ENCODE data around the gene DUSP12.

Gene DUSP12

DNA sequence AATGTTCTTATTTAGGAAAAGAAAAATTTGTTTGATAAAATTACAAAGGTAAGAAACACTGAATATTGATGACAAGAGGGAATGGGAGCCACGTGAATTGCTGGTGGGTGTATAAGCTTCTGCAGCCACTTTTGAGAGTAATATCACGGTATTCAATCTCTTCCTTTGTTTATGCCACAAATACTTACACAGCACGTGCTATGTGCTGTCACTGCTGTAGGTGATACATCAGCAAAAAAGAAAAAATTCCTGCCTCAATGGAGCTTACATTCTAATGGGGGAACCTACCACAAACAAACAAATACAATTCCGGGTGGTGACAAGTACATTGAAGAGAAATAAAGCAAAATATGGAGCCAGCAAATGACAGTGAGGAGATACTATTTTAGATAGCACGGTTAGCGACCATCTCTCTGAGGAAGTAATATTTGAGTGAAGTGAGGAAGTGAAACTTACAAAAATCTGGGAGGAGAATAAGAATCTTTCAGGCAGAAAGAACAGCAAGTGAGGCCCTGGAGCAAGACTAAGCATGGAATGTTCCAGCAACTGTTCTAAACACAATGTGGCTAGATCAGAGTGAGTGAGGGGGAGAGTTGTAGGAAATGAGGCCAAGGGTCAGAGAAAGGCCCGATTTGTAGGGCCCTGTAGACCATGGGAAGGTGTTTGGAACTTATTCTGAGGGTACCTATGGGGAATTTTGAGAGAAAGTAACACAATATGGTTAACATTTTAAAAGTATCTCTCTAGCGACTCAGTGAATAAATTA, 30.8 kb upstream of the DUSP12 start:
- Histone ChIP-seq H2BK5ac (ENCODE audit: low read length) (no peak overlapping the region), H4K91ac (ENCODE audit: low read depth, low read length, poor library complexity) (no peak overlapping the region), H3K79me1 (ENCODE audit: low read depth, low read length) (no peaks in the 10 kb centered on the region), H3K9me3 (replicated peaks in 1 of 2; ENCODE audit: control insufficient read depth in 2 of 2, insufficient read depth in 1 of 2, low read depth in 1 of 2, low read length in 2 of 2) (no peaks in the 10 kb centered on the region), H3K18ac (ENCODE audit: low read length) (no peak overlapping the region), H3K27ac (replicated peaks; ENCODE audit: low read length) (no peak overlapping the region), H3K23ac (ENCODE audit: low read depth, low read length, poor library complexity) (no peak overlapping the region), H3K27me3 (ENCODE audit: control insufficient read depth in 3 of 3, insufficient read depth in 3 of 3, low read depth in 1 of 3, low read length in 3 of 3) (peaks cover 0 to 41% (median 2%) of the 10 kb centered on the region in 3 experiments), H3K14ac (ENCODE audit: low read length) (no peak overlapping the region), H4K8ac (ENCODE audit: low read depth, low read length) (no peak overlapping the region), H2AK5ac (ENCODE audit: low read depth, low read length) (no peak overlapping the region), H3K4me2 (ENCODE audit: insufficient read depth, low read length, poor library complexity, severe bottlenecking) (no peak overlapping the region), H3K4me3 (ENCODE audit: low read length in 2 of 2) (no peak overlapping the region), H2BK15ac (ENCODE audit: low read length) (no peak overlapping the region), H3K36me3 (replicated peaks in 1 of 2; ENCODE audit: control insufficient read depth in 2 of 2, insufficient read depth in 2 of 2, low read length in 2 of 2) (no peaks in the 10 kb centered on the region), H2BK12ac (ENCODE audit: low read length) (no peak overlapping the region), H3K9ac (ENCODE audit: low read depth, low read length, poor library complexity) (no peak overlapping the region), H2AFZ (ENCODE audit: low read length) (no peak overlapping the region), H3K4me1 (ENCODE audit: control insufficient read depth in 2 of 2, insufficient read depth in 1 of 2, low read depth in 1 of 2, low read length in 2 of 2) (no peaks in the 10 kb centered on the region), H3K4ac (ENCODE audit: low read length) (no peak overlapping the region), H2BK120ac (ENCODE audit: low read depth, low read length) (no peak overlapping the region)
- DNase-seq (ENCODE audit: low spot score): no peak
- WGBS, 2 donors (ENCODE audit: extremely low coverage in 2 of 2, insufficient read length in 2 of 2, insufficient replicate concordance in 1 of 2): no CpG with 5 or more reads among the region's 8 CpGs

DNA sequence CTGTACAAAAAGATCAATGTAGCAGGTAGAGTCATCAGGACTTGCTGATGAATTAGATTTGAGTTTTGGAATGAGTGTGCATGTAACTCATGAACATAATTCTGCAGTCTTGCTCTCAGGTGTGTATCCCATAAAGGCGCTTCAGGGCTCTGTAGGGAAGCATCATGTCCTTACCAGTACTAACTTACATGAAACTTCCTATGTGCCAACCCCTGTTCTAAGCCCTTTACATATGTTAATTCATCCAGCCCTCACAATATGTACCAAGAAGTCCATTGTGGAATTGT, 30.3 kb upstream of the DUSP12 start:
- Histone ChIP-seq H3K4ac (ENCODE audit: low read length) (no peak overlapping the region), H4K91ac (ENCODE audit: low read depth, low read length, poor library complexity) (no peak overlapping the region), H4K8ac (ENCODE audit: low read depth, low read length) (no peak overlapping the region), H3K27me3 (ENCODE audit: control insufficient read depth in 3 of 3, insufficient read depth in 3 of 3, low read depth in 1 of 3, low read length in 3 of 3) (peaks cover 0 to 45% (median 2%) of the 10 kb centered on the region in 3 experiments), H3K18ac (ENCODE audit: low read length) (no peak overlapping the region), H3K4me3 (ENCODE audit: low read length in 2 of 2) (no peak overlapping the region), H3K4me2 (ENCODE audit: insufficient read depth, low read length, poor library complexity, severe bottlenecking) (no peak overlapping the region), H3K27ac (replicated peaks; ENCODE audit: low read length) (no peak overlapping the region), H3K4me1 (ENCODE audit: control insufficient read depth in 2 of 2, insufficient read depth in 1 of 2, low read depth in 1 of 2, low read length in 2 of 2) (no peaks in the 10 kb centered on the region), H3K23ac (ENCODE audit: low read depth, low read length, poor library complexity) (no peak overlapping the region), H3K36me3 (replicated peaks in 1 of 2; ENCODE audit: control insufficient read depth in 2 of 2, insufficient read depth in 2 of 2, low read length in 2 of 2) (no peaks in the 10 kb centered on the region), H3K9ac (ENCODE audit: low read depth, low read length, poor library complexity) (no peak overlapping the region), H2BK120ac (ENCODE audit: low read depth, low read length) (no peak overlapping the region), H2BK15ac (ENCODE audit: low read length) (no peak overlapping the region), H3K14ac (ENCODE audit: low read length) (no peak overlapping the region), H3K79me1 (ENCODE audit: low read depth, low read length) (no peaks in the 10 kb centered on the region), H2AFZ (ENCODE audit: low read length) (no peak overlapping the region), H2AK5ac (ENCODE audit: low read depth, low read length) (no peak overlapping the region), H3K9me3 (replicated peaks in 1 of 2; ENCODE audit: control insufficient read depth in 2 of 2, insufficient read depth in 1 of 2, low read depth in 1 of 2, low read length in 2 of 2) (no peaks in the 10 kb centered on the region), H2BK5ac (ENCODE audit: low read length) (no peak overlapping the region), H2BK12ac (ENCODE audit: low read length) (no peak overlapping the region)
- no CpG with 5 or more reads among the region's 1 CpG for WGBS, 2 donors (ENCODE audit: extremely low coverage in 2 of 2, insufficient read length in 2 of 2, insufficient replicate concordance in 1 of 2)
- DNase-seq (ENCODE audit: low spot score): no peak

DNA sequence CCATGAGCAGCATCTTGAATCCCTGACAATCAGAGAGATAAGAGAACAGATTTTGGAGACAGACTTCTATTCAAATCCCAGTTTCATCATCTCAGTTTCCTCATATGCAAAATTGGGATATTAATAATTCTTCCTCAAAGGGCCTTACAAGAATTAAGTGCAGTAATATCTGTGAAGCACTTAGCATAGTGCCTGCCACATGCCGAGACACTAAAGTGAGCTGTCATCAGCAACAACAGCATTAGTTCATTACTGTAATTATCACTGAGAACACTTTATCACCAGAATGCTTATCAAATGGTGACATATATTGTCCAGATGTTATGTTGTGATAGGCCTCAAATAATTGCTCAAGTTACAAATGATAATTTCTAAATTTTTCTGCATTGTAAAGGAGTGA, 29.2 kb upstream of the DUSP12 start:
- H3K9ac ChIP-seq (ENCODE audit: low read depth, low read length, poor library complexity): no peak overlapping the region
- H3K27ac ChIP-seq (replicated peaks; ENCODE audit: low read length): no peak overlapping the region
- no peak overlapping the region for H3K4me2 ChIP-seq (ENCODE audit: insufficient read depth, low read length, poor library complexity, severe bottlenecking)
- no peak for DNase-seq (ENCODE audit: low spot score)
- H3K14ac ChIP-seq (ENCODE audit: low read length): no peak overlapping the region
- no peak overlapping the region for H3K4me3 ChIP-seq (ENCODE audit: low read length in 2 of 2)
- H4K8ac ChIP-seq (ENCODE audit: low read depth, low read length): no peak overlapping the region
- H4K91ac ChIP-seq (ENCODE audit: low read depth, low read length, poor library complexity): no peak overlapping the region
- no peak overlapping the region for H3K18ac ChIP-seq (ENCODE audit: low read length)
- no peak overlapping the region for H2AK5ac ChIP-seq (ENCODE audit: low read depth, low read length)
- H2AFZ ChIP-seq (ENCODE audit: low read length): no peak overlapping the region
- peaks cover 0 to 53% (median 11%) of the 10 kb centered on the region in 3 experiments for H3K27me3 ChIP-seq (ENCODE audit: control insufficient read depth in 3 of 3, insufficient read depth in 3 of 3, low read depth in 1 of 3, low read length in 3 of 3)
- H2BK15ac ChIP-seq (ENCODE audit: low read length): no peak overlapping the region
- H2BK5ac ChIP-seq (ENCODE audit: low read length): no peak overlapping the region
- H3K36me3 ChIP-seq (replicated peaks in 1 of 2; ENCODE audit: control insufficient read depth in 2 of 2, insufficient read depth in 2 of 2, low read length in 2 of 2): no peaks in the 10 kb centered on the region
- H3K4me1 ChIP-seq (ENCODE audit: control insufficient read depth in 2 of 2, insufficient read depth in 1 of 2, low read depth in 1 of 2, low read length in 2 of 2): no peaks in the 10 kb centered on the region
- WGBS, 2 donors (ENCODE audit: extremely low coverage in 2 of 2, insufficient read length in 2 of 2, insufficient replicate concordance in 1 of 2): no CpG with 5 or more reads among the region's 1 CpG
- H3K79me1 ChIP-seq (ENCODE audit: low read depth, low read length): no peaks in the 10 kb centered on the region
- no peak overlapping the region for H2BK12ac ChIP-seq (ENCODE audit: low read length)
- H3K4ac ChIP-seq (ENCODE audit: low read length): no peak overlapping the region
- H2BK120ac ChIP-seq (ENCODE audit: low read depth, low read length): no peak overlapping the region
- H3K9me3 ChIP-seq (replicated peaks in 1 of 2; ENCODE audit: control insufficient read depth in 2 of 2, insufficient read depth in 1 of 2, low read depth in 1 of 2, low read length in 2 of 2): no peaks in the 10 kb centered on the region
- H3K23ac ChIP-seq (ENCODE audit: low read depth, low read length, poor library complexity): no peak overlapping the region

DNA sequence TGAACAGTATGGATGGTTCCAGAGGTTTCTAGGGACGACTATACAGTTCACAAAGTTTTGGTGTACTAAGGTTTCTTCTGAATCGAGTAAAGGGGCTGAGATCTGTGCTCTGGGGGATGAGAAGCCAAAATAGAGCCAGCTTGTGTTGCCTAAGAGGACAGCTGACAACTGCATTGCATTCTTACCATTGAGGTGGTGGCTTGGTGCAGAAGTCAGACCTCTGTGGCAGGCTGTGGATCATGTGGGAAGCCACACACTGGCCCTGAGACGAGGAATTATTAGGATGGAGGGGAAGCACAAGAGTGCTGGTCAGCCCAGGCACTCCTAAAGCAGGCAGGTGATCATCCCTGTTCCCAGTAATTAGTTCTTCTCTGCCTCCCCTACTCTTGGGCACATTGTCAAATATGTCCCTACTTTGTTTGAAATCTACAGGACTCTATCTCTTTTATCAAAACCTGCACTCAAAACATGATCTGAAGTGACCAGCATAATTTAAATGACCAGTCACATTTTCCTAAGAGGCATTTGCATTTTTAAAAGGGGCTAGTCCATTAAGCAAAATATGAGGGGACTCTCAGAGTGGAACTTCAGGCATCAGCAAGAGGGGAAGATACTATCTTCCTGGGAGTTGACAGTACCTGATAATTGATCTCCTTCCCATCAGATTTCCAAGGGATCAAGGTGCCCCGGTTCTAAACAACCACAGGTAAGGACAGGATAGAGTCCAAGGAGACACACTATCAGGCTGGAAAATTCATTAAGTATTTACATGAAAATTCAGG, 28.4 kb upstream of the DUSP12 start, which contains the start of gene FCRLB:
Gene FCRLB, plus strand, starts transcription at position 589 of the 782 bp plus-strand sequence. CDS start 1,129 bp downstream, outside the sequence.
- H3K4me2 ChIP-seq (ENCODE audit: insufficient read depth, low read length, poor library complexity, severe bottlenecking): no peak within 1 kb of the TSS
- H4K91ac ChIP-seq (ENCODE audit: low read depth, low read length, poor library complexity): no peak within 1 kb of the TSS
- H3K23ac ChIP-seq (ENCODE audit: low read depth, low read length, poor library complexity): peak within 1 kb of the TSS; percentile 22
- peaks cover 3 to 4% of the 10 kb centered on the region in 2 donors for H3K4me1 ChIP-seq (ENCODE audit: control insufficient read depth in 2 of 2, insufficient read depth in 1 of 2, low read depth in 1 of 2, low read length in 2 of 2)
- no peak within 1 kb of the TSS for H2BK12ac ChIP-seq (ENCODE audit: low read length)
- H3K27me3 ChIP-seq (ENCODE audit: control insufficient read depth in 3 of 3, insufficient read depth in 3 of 3, low read depth in 1 of 3, low read length in 3 of 3): peaks cover 0 to 53% (median 18%) of the 10 kb centered on the region in 3 experiments
- no peak within 1 kb of the TSS for H3K9ac ChIP-seq (ENCODE audit: low read depth, low read length, poor library complexity)
- no peak within 1 kb of the TSS for H4K8ac ChIP-seq (ENCODE audit: low read depth, low read length)
- no peak within 1 kb of the TSS for H3K4ac ChIP-seq (ENCODE audit: low read length)
- no peaks in the 10 kb centered on the region for H3K79me1 ChIP-seq (ENCODE audit: low read depth, low read length)
- no peak within 1 kb of the TSS for H3K18ac ChIP-seq (ENCODE audit: low read length)
- H2BK120ac ChIP-seq (ENCODE audit: low read depth, low read length): no peak within 1 kb of the TSS
- no peaks in the 10 kb centered on the region for H3K36me3 ChIP-seq (replicated peaks in 1 of 2; ENCODE audit: control insufficient read depth in 2 of 2, insufficient read depth in 2 of 2, low read length in 2 of 2)
- no peak within 1 kb of the TSS for H2AK5ac ChIP-seq (ENCODE audit: low read depth, low read length)
- no peak within 1 kb of the TSS for H2AFZ ChIP-seq (ENCODE audit: low read length)
- H3K14ac ChIP-seq (ENCODE audit: low read length): no peak within 1 kb of the TSS
- no peak within 1 kb of the TSS for H3K4me3 ChIP-seq (ENCODE audit: low read length in 2 of 2)
- no peak within 1 kb of the TSS for H2BK5ac ChIP-seq (ENCODE audit: low read length)
- H2BK15ac ChIP-seq (ENCODE audit: low read length): no peak within 1 kb of the TSS
- H3K9me3 ChIP-seq (replicated peaks in 1 of 2; ENCODE audit: control insufficient read depth in 2 of 2, insufficient read depth in 1 of 2, low read depth in 1 of 2, low read length in 2 of 2): no peaks in the 10 kb centered on the region
- no peak within 1 kb of the TSS for H3K27ac ChIP-seq (replicated peaks; ENCODE audit: low read length)
- no CpG with 5 or more reads among the region's 4 CpGs for WGBS, 2 donors (ENCODE audit: extremely low coverage in 2 of 2, insufficient read length in 2 of 2, insufficient replicate concordance in 1 of 2)
- no peak for DNase-seq (ENCODE audit: low spot score)
